ENCODE data around the gene CYP26C1.

CYP26C1 gene

GRCh38 chr10:93059975-93060886 is at the start of gene CYP26C1:
Gene CYP26C1 (plus strand): TSS chr10:93060798. CDS start chr10:93061264, 466 bp downstream.
- no peak for DNase-seq

- DNase-seq, result no peak
Observed at GRCh38 chr10:93015722-93016121, 44.9 kb upstream of the CYP26C1 start.

GRCh38 chr10:93023013-93023650 is 37.5 kb upstream of the CYP26C1 start:
- no peak for DNase-seq

GRCh38 chr10:93026072-93026471 is 34.5 kb upstream of the CYP26C1 start:
- no peak for DNase-seq

GRCh38 chr10:93027508-93027907 is 33.1 kb upstream of the CYP26C1 start:
- no peak for DNase-seq

- no peak for DNase-seq
Observed at GRCh38 chr10:93028883-93029282, 31.7 kb upstream of the CYP26C1 start.

- no peak for DNase-seq
Observed at GRCh38 chr10:93030409-93030808, 30.2 kb upstream of the CYP26C1 start.

- no peak for DNase-seq
Observed at GRCh38 chr10:93032105-93032808, 28.3 kb upstream of the CYP26C1 start.

GRCh38 chr10:93032809-93033137 is 27.8 kb upstream of the CYP26C1 start:
- no peak for DNase-seq

GRCh38 chr10:93034426-93034825 is 26.2 kb upstream of the CYP26C1 start:
- DNase-seq, result no peak

- DNase-seq, result no peak
Observed at GRCh38 chr10:93039110-93039509, 21.5 kb upstream of the CYP26C1 start.

GRCh38 chr10:93039721-93040120 is 20.9 kb upstream of the CYP26C1 start:
- DNase-seq, result no peak

GRCh38 chr10:93054486-93054885 is 6.1 kb upstream of the CYP26C1 start:
- DNase-seq, result no peak

- DNase-seq, result no peak
Observed at GRCh38 chr10:93058139-93058538, 2.5 kb upstream of the CYP26C1 start.

GRCh38 chr10:93060887-93061593 is 442 bp downstream of the CYP26C1 start:
- no peak for DNase-seq

GRCh38 chr10:93061594-93062513 is 1.3 kb downstream of the CYP26C1 start:
- no peak for DNase-seq

- no peak for DNase-seq
Observed at GRCh38 chr10:93062514-93063143, 2.0 kb downstream of the CYP26C1 start.

GRCh38 chr10:93063144-93063976 is 2.8 kb downstream of the CYP26C1 start:
- no peak for DNase-seq

GRCh38 chr10:93063977-93064660 is 3.5 kb downstream of the CYP26C1 start:
- no peak for DNase-seq
